ENCODE data around the gene PATJ. TPM values are rescaled to one million over a fixed set of nuclear protein-coding genes. Genes with fewer than 3 reads are reported as not detected.
"Not testable (repeated sequence)": the region's sequence is repeated elsewhere in the genome, so short reads cannot be mapped to it uniquely, and the experiment has no call there.

The PATJ gene
- total RNA-seq, 4 donors from 2014 or later, result 10.6 to 44.8 (median 26.1) TPM

DNA sequence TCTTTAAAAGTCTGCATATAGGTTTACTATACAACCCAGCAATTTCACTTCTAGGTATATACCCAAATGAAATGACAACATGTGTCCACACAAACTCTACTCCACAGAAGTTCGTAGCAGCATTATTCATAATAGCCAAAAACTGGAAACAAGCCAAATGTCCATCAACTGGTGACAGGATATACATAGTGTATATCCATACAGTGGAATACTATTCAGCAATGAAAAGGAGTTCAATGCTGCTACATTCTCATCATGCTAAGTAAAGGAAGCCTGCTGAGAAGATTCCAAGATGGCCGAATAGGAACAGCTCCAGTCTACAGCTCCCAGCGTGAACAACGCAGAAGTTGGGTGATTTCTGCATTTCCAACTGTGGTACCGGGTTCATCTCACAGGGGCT is 200.6 kb downstream of the PATJ start:
- H3K4me1 ChIP-seq, result no peaks in the 10 kb centered on the region
- H3K27ac ChIP-seq, result no peak overlapping the region
- no peaks in the 10 kb centered on the region for H3K36me3 ChIP-seq
- H3K4me3 ChIP-seq, result no peak overlapping the region
- DNase-seq, result no peak
- H3K27me3 ChIP-seq, result no peaks in the 10 kb centered on the region
- intact Hi-C loops (cut with DNase I; ENCODE audit: low total_unique reads), result no loop called here
- TF ChIP-seq, protein P1, sequence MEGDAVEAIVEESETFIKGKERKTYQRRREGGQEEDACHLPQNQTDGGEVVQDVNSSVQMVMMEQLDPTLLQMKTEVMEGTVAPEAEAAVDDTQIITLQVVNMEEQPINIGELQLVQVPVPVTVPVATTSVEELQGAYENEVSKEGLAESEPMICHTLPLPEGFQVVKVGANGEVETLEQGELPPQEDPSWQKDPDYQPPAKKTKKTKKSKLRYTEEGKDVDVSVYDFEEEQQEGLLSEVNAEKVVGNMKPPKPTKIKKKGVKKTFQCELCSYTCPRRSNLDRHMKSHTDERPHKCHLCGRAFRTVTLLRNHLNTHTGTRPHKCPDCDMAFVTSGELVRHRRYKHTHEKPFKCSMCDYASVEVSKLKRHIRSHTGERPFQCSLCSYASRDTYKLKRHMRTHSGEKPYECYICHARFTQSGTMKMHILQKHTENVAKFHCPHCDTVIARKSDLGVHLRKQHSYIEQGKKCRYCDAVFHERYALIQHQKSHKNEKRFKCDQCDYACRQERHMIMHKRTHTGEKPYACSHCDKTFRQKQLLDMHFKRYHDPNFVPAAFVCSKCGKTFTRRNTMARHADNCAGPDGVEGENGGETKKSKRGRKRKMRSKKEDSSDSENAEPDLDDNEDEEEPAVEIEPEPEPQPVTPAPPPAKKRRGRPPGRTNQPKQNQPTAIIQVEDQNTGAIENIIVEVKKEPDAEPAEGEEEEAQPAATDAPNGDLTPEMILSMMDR (IDR thresholded peaks at IDR 0.05), result no peak
- TF ChIP-seq POLR2A (IDR thresholded peaks at IDR 0.05), result no peak
- H3K9me3 ChIP-seq, result no peaks in the 10 kb centered on the region

DNA sequence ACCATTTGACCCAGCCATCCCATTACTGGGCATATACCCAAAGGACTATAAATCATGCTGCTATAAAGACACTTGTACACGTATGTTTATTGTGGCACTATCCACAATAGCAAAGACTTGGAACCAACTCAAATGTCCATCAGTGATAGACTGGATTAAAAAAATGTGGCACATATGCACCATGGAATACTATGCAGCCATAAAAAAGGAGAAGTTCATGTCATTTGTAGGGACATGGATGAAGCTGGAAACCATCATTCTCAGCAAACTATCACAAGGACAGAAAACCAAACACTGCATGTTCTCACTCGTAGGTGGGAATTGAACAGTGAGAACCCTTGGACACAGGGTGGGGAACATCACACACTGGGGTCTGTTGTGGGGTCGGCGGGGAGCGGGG is 206.4 kb downstream of the PATJ start:
- DNase-seq; intact Hi-C loops (cut with DNase I; ENCODE audit: low total_unique reads); H3K4me3 ChIP-seq; H3K27me3 ChIP-seq; H3K4me1 ChIP-seq; H3K27ac ChIP-seq; H3K9me3 ChIP-seq; H3K36me3 ChIP-seq: not testable (repeated sequence)

DNA sequence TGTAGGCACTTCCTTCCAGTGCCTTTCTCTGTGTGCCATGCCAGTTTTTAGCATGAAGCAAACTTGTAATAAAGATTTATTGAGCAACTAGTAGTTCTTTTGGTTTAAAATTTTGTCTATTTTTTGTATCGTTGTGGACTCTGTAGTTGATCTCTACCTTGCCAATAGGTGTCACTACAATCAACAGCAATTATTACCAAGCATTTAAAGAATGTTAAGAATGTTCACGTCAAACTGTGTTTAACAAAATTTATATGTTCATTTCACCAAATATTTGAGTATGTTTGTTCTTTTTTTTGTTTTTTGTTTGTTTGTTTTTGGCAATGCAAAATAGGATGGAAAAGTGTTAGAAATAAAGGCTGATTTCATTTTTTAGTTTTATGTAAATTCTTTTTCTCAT is 208.1 kb downstream of the PATJ start:
- no peaks in the 10 kb centered on the region for H3K4me1 ChIP-seq
- H3K36me3 ChIP-seq, result no peaks in the 10 kb centered on the region
- TF ChIP-seq POLR2A (IDR thresholded peaks at IDR 0.05), result no peak
- TF ChIP-seq, protein P1 (IDR thresholded peaks at IDR 0.05), result no peak
- intact Hi-C loops (cut with DNase I; ENCODE audit: low total_unique reads), result no loop called here
- DNase-seq, result no peak
- no peaks in the 10 kb centered on the region for H3K9me3 ChIP-seq
- H3K27me3 ChIP-seq, result no peaks in the 10 kb centered on the region
- no peak overlapping the region for H3K4me3 ChIP-seq
- no peak overlapping the region for H3K27ac ChIP-seq

DNA sequence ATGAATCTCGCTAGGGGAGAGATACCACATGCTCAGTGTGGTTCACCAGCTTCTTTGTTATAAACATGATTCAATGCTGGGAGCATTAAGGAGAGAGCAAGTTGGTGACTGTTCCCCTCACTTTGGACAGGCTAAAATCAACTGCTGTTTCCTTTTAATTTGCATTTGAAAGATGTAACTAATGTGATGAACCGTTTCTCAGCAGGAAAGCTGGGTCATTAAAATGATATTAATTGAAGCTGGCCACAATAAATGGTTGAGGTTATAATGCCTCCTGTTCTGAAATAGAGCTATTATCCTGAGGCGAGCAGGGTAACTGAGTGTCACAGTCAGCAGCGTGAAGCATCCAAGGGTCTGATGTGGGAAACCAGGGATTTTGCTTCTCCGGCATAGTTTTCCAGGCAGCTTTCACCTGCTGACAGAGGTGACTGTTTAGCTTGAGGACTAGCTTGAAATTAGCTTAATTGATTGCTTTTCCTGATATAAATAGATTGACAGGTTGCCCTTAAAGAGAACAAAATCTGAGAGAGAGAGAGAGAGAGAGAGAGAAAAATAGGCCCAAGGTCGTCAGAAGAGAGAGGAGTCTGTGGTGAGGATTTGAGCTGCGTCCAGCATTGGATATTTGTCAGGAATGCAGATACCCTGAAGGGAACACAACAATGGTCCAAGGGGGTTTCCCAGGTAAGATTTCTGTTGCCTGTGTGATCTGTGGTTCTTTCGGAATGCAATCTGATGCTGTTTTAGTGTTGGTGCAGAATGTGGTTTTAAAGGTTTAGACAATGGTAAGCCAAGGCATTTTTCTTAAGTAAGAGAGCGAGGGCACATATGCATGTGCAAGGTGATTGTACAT is 209.7 kb downstream of the PATJ start:
- intact Hi-C loops (cut with DNase I; ENCODE audit: low total_unique reads), result no loop called here
- no peaks in the 10 kb centered on the region for H3K27me3 ChIP-seq
- H3K9me3 ChIP-seq, result no peaks in the 10 kb centered on the region
- no peak overlapping the region for H3K4me3 ChIP-seq
- no peak for TF ChIP-seq POLR2A (IDR thresholded peaks at IDR 0.05)
- TF ChIP-seq, protein P1 (IDR thresholded peaks at IDR 0.05), result no peak
- H3K36me3 ChIP-seq, result no peaks in the 10 kb centered on the region
- no peaks in the 10 kb centered on the region for H3K4me1 ChIP-seq
- DNase-seq, result no peak
- H3K27ac ChIP-seq, result no peak overlapping the region

DNA sequence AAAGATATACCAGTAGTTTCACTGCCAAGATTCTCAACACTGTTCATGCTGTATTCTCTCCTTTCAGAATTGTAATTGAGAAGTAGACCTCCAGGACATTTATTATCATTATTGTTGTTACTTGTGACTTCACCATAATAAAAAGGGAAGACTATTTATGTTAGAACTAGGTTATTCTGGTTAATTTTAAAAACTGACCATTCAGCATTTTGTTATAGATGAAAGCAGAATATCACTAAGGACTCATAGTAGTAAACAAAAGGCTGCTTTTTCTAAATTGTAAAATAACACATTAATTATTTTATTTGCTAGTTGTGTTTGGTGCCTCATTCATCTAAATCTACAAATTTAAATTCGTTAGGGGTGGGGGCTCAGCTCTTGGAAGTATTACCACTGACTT is 210.4 kb downstream of the PATJ start:
- Histone ChIP-seq H3K4me3 (no peak overlapping the region), H3K27me3 (no peaks in the 10 kb centered on the region), H3K9me3 (no peaks in the 10 kb centered on the region), H3K36me3 (no peaks in the 10 kb centered on the region), H3K27ac (no peak overlapping the region), H3K4me1 (no peaks in the 10 kb centered on the region)
- no peak for DNase-seq
- intact Hi-C loops (cut with DNase I; ENCODE audit: low total_unique reads), result no loop called here
- TF ChIP-seq POLR2A (IDR thresholded peaks at IDR 0.05), result no peak
- TF ChIP-seq, protein P1 (IDR thresholded peaks at IDR 0.05), result no peak
